ENCODE results near the gene UNC5C.

Gene UNC5C

GRCh38 chr4:95470622-95471021 is 78.2 kb downstream of the UNC5C start:
- H3K9ac ChIP-seq (ENCODE audit: low read length), result no peak overlapping the region
- H2BK12ac ChIP-seq (ENCODE audit: low read length), result no peak overlapping the region
- no peaks in the 10 kb centered on the region for H3K79me2 ChIP-seq (ENCODE audit: control insufficient read depth, insufficient read depth, low read length, poor library complexity)
- no peak overlapping the region for H4K12ac ChIP-seq (ENCODE audit: low read depth, low read length)
- no peak overlapping the region for H3K4me2 ChIP-seq (ENCODE audit: low read length)
- H3K18ac ChIP-seq (ENCODE audit: low read length), result no peak overlapping the region
- H3K9me3 ChIP-seq (ENCODE audit: insufficient read depth, low read depth, low read length), result no peaks in the 10 kb centered on the region
- no peak overlapping the region for H4K91ac ChIP-seq (ENCODE audit: low read depth, low read length)
- no peak overlapping the region for H2BK120ac ChIP-seq (ENCODE audit: insufficient read depth, low read length, poor library complexity)
- no peak overlapping the region for H4K8ac ChIP-seq (ENCODE audit: low read depth, low read length)
- H3K23ac ChIP-seq (ENCODE audit: low read length), result no peak overlapping the region
- peaks cover 0 to 3% of the 10 kb centered on the region in 2 experiments for H3K36me3 ChIP-seq (ENCODE audit: control insufficient read depth in 1 of 2, insufficient read depth in 2 of 2, low read length in 2 of 2)
- no peak overlapping the region for H3K14ac ChIP-seq (ENCODE audit: low read length)
- WGBS (ENCODE audit: extremely low coverage, insufficient coverage, insufficient read length), result no CpG with 5 or more reads among the region's 4 CpGs
- H3K4me3 ChIP-seq (ENCODE audit: low read depth, low read length), result no peak overlapping the region
- H3K27ac ChIP-seq (ENCODE audit: low read depth, low read length), result no peak overlapping the region
- H3K4me1 ChIP-seq (ENCODE audit: control insufficient read depth in 1 of 2, insufficient read depth in 2 of 2, low read length in 2 of 2), result peaks cover 4% of the 10 kb centered on the region in 2 experiments
- H2AFZ ChIP-seq (ENCODE audit: insufficient read depth, low read length, poor library complexity), result no peak overlapping the region
- no peak overlapping the region for H2BK5ac ChIP-seq (ENCODE audit: low read depth, low read length, poor library complexity)
- no peaks in the 10 kb centered on the region for H3K27me3 ChIP-seq (ENCODE audit: insufficient read depth, low read length)
- no peak overlapping the region for H3K4ac ChIP-seq (ENCODE audit: low read depth, low read length)
- DNase-seq, result no peak
- H3K79me1 ChIP-seq (ENCODE audit: low read length), result no peaks in the 10 kb centered on the region
- H2AK5ac ChIP-seq (ENCODE audit: low read length), result no peak overlapping the region

GRCh38 chr4:95469617-95470016 is 79.2 kb downstream of the UNC5C start:
- Histone ChIP-seq H3K4ac (ENCODE audit: low read depth, low read length) (no peak overlapping the region), H2AK5ac (ENCODE audit: low read length) (no peak overlapping the region), H3K79me2 (ENCODE audit: control insufficient read depth, insufficient read depth, low read length, poor library complexity) (no peaks in the 10 kb centered on the region), H2BK120ac (ENCODE audit: insufficient read depth, low read length, poor library complexity) (no peak overlapping the region), H3K23ac (ENCODE audit: low read length) (no peak overlapping the region), H3K4me3 (ENCODE audit: low read depth, low read length) (no peak overlapping the region), H3K79me1 (ENCODE audit: low read length) (no peaks in the 10 kb centered on the region), H2BK5ac (ENCODE audit: low read depth, low read length, poor library complexity) (no peak overlapping the region), H3K9ac (ENCODE audit: low read length) (no peak overlapping the region), H3K36me3 (ENCODE audit: control insufficient read depth in 1 of 2, insufficient read depth in 2 of 2, low read length in 2 of 2) (peaks cover 0 to 3% of the 10 kb centered on the region in 2 experiments), H3K9me3 (ENCODE audit: insufficient read depth, low read depth, low read length) (no peaks in the 10 kb centered on the region), H2BK12ac (ENCODE audit: low read length) (no peak overlapping the region), H3K27ac (ENCODE audit: low read depth, low read length) (no peak overlapping the region), H3K27me3 (ENCODE audit: insufficient read depth, low read length) (no peaks in the 10 kb centered on the region), H3K14ac (ENCODE audit: low read length) (no peak overlapping the region), H4K8ac (ENCODE audit: low read depth, low read length) (no peak overlapping the region), H4K12ac (ENCODE audit: low read depth, low read length) (no peak overlapping the region), H3K4me2 (ENCODE audit: low read length) (no peak overlapping the region), H2AFZ (ENCODE audit: insufficient read depth, low read length, poor library complexity) (no peak overlapping the region), H4K91ac (ENCODE audit: low read depth, low read length) (no peak overlapping the region), H3K4me1 (ENCODE audit: control insufficient read depth in 1 of 2, insufficient read depth in 2 of 2, low read length in 2 of 2) (peaks cover 4 to 8% of the 10 kb centered on the region in 2 experiments), H3K18ac (ENCODE audit: low read length) (no peak overlapping the region)
- WGBS (ENCODE audit: extremely low coverage, insufficient coverage, insufficient read length), result no CpG with 5 or more reads among the region's 1 CpG
- DNase-seq, result no peak

- H3K18ac ChIP-seq (ENCODE audit: low read length), result no peak overlapping the region
- WGBS (ENCODE audit: extremely low coverage, insufficient coverage, insufficient read length), result no CpG with 5 or more reads among the region's 3 CpGs
- H3K36me3 ChIP-seq (ENCODE audit: control insufficient read depth in 1 of 2, insufficient read depth in 2 of 2, low read length in 2 of 2), result peaks cover 0 to 3% of the 10 kb centered on the region in 2 experiments
- H4K91ac ChIP-seq (ENCODE audit: low read depth, low read length), result no peak overlapping the region
- no peak overlapping the region for H4K8ac ChIP-seq (ENCODE audit: low read depth, low read length)
- H3K27ac ChIP-seq (ENCODE audit: low read depth, low read length), result no peak overlapping the region
- H3K4me2 ChIP-seq (ENCODE audit: low read length), result no peak overlapping the region
- peaks cover 4% of the 10 kb centered on the region for H3K79me1 ChIP-seq (ENCODE audit: low read length)
- no peak overlapping the region for H3K4ac ChIP-seq (ENCODE audit: low read depth, low read length)
- no peaks in the 10 kb centered on the region for H3K27me3 ChIP-seq (ENCODE audit: insufficient read depth, low read length)
- H3K9me3 ChIP-seq (ENCODE audit: insufficient read depth, low read depth, low read length), result no peaks in the 10 kb centered on the region
- H3K9ac ChIP-seq (ENCODE audit: low read length), result no peak overlapping the region
- no peak overlapping the region for H3K23ac ChIP-seq (ENCODE audit: low read length)
- no peak overlapping the region for H2BK12ac ChIP-seq (ENCODE audit: low read length)
- no peak overlapping the region for H2BK120ac ChIP-seq (ENCODE audit: insufficient read depth, low read length, poor library complexity)
- no peak for DNase-seq
- no peaks in the 10 kb centered on the region for H3K79me2 ChIP-seq (ENCODE audit: control insufficient read depth, insufficient read depth, low read length, poor library complexity)
- no peak overlapping the region for H3K14ac ChIP-seq (ENCODE audit: low read length)
- no peak overlapping the region for H3K4me3 ChIP-seq (ENCODE audit: low read depth, low read length)
- peaks cover 6 to 13% of the 10 kb centered on the region in 2 experiments for H3K4me1 ChIP-seq (ENCODE audit: control insufficient read depth in 1 of 2, insufficient read depth in 2 of 2, low read length in 2 of 2)
- no peak overlapping the region for H4K12ac ChIP-seq (ENCODE audit: low read depth, low read length)
- no peak overlapping the region for H2AFZ ChIP-seq (ENCODE audit: insufficient read depth, low read length, poor library complexity)
- H2AK5ac ChIP-seq (ENCODE audit: low read length), result no peak overlapping the region
- no peak overlapping the region for H2BK5ac ChIP-seq (ENCODE audit: low read depth, low read length, poor library complexity)
Observed at GRCh38 chr4:95466791-95467190, 82.0 kb downstream of the UNC5C start.

- Histone ChIP-seq H2BK5ac (ENCODE audit: low read depth, low read length, poor library complexity) (no peak overlapping the region), H3K27me3 (ENCODE audit: insufficient read depth, low read length) (no peaks in the 10 kb centered on the region), H3K23ac (ENCODE audit: low read length) (no peak overlapping the region), H2AFZ (ENCODE audit: insufficient read depth, low read length, poor library complexity) (no peak overlapping the region), H3K36me3 (ENCODE audit: control insufficient read depth in 1 of 2, insufficient read depth in 2 of 2, low read length in 2 of 2) (peaks cover 0 to 1% of the 10 kb centered on the region in 2 experiments), H2BK12ac (ENCODE audit: low read length) (no peak overlapping the region), H3K79me1 (ENCODE audit: low read length) (peaks cover 4% of the 10 kb centered on the region), H2AK5ac (ENCODE audit: low read length) (no peak overlapping the region), H3K14ac (ENCODE audit: low read length) (no peak overlapping the region), H3K79me2 (ENCODE audit: control insufficient read depth, insufficient read depth, low read length, poor library complexity) (no peaks in the 10 kb centered on the region), H3K27ac (ENCODE audit: low read depth, low read length) (peak overlapping the region; percentile 4), H3K4me1 (ENCODE audit: control insufficient read depth in 1 of 2, insufficient read depth in 2 of 2, low read length in 2 of 2) (peaks cover 9 to 13% of the 10 kb centered on the region in 2 experiments), H3K4me3 (ENCODE audit: low read depth, low read length) (no peak overlapping the region), H3K9ac (ENCODE audit: low read length) (no peak overlapping the region), H3K4me2 (ENCODE audit: low read length) (no peak overlapping the region), H3K18ac (ENCODE audit: low read length) (no peak overlapping the region), H3K4ac (ENCODE audit: low read depth, low read length) (peak overlapping the region; percentile 21), H4K8ac (ENCODE audit: low read depth, low read length) (no peak overlapping the region), H3K9me3 (ENCODE audit: insufficient read depth, low read depth, low read length) (no peaks in the 10 kb centered on the region), H2BK120ac (ENCODE audit: insufficient read depth, low read length, poor library complexity) (no peak overlapping the region), H4K12ac (ENCODE audit: low read depth, low read length) (no peak overlapping the region), H4K91ac (ENCODE audit: low read depth, low read length) (peak overlapping the region; percentile 18)
- WGBS (ENCODE audit: extremely low coverage, insufficient coverage, insufficient read length), result no CpG with 5 or more reads among the region's 6 CpGs
- DNase-seq, result no peak
Observed at GRCh38 chr4:95465010-95465409, 83.8 kb downstream of the UNC5C start.
